ENCODE measurements around the gene DUOX1. TPM values are rescaled to one million over a fixed set of nuclear protein-coding genes. Genes with fewer than 3 reads are reported as not detected.

Gene DUOX1
- total RNA-seq, 2 donors from 2014 or later: 0.34 to 0.95 TPM

DNA sequence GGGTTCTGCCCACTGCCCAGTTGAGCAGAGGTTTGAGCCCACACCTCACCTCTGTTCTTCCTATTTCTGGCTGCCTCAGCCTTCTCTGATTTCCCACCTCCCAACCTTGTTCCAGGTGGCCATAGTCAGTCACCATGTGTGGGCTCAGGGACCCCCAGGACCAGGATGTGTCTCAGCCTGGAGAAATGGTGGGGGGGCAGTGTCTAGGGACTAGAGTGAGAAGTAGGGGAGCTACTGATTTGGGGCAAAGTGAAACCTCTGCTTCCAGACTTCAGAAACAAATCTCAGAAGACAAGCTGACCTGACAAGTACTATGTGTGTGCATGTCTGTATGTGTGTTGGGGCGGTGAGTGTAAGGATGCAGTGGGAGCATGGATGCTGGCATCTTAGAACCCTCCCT, 35.1 kb downstream of the DUOX1 start:
- H3K9me3 Mint-ChIP-seq: no peaks in the 10 kb centered on the region
- ATAC-seq (replicated peaks in 1 of 2) (no peak), DNase-seq (no peak)
- no peaks in the 10 kb centered on the region for H3K27me3 Mint-ChIP-seq (ENCODE audit: low read depth)
- peaks cover 17% of the 10 kb centered on the region for H3K4me1 Mint-ChIP-seq (ENCODE audit: low read depth)
- peak overlapping the region; percentile 3 to 78 for H3K4me3 Mint-ChIP-seq
- no peaks in the 10 kb centered on the region for H3K36me3 Mint-ChIP-seq (ENCODE audit: insufficient read depth in 2 of 2)
- H3K27ac Mint-ChIP-seq: no peak overlapping the region

DNA sequence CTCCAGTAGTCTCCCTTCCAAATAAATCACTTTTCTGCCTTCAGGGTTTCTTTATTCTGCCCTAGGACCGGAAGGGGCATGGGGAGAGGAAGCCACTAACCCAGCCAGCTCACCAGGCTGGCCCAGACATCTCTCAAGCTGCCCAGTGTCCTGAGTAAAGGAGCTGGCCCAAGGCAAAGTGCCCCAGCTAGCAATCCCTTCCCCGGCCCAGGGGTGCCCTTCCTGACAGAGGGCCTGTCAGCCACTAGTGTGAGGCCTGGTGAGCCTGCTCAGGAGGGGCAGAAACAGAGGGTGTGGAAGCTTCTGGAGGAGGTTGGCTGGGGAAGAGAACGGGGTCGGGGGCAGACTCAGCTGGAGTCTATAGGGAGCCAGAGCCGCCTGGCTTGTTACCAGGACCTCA, 35.7 kb downstream of the DUOX1 start:
- Mint-ChIP-seq H3K27ac (peak overlapping the region; percentile 82), H3K36me3 (ENCODE audit: insufficient read depth in 2 of 2) (no peaks in the 10 kb centered on the region), H3K4me3 (peak overlapping the region; percentile 78 to 84), H3K9me3 (no peaks in the 10 kb centered on the region), H3K4me1 (ENCODE audit: low read depth) (peaks cover 17% of the 10 kb centered on the region), H3K27me3 (ENCODE audit: low read depth) (no peaks in the 10 kb centered on the region)
- ATAC-seq (replicated peaks in 1 of 2) (no peak), DNase-seq (no peak)

DNA sequence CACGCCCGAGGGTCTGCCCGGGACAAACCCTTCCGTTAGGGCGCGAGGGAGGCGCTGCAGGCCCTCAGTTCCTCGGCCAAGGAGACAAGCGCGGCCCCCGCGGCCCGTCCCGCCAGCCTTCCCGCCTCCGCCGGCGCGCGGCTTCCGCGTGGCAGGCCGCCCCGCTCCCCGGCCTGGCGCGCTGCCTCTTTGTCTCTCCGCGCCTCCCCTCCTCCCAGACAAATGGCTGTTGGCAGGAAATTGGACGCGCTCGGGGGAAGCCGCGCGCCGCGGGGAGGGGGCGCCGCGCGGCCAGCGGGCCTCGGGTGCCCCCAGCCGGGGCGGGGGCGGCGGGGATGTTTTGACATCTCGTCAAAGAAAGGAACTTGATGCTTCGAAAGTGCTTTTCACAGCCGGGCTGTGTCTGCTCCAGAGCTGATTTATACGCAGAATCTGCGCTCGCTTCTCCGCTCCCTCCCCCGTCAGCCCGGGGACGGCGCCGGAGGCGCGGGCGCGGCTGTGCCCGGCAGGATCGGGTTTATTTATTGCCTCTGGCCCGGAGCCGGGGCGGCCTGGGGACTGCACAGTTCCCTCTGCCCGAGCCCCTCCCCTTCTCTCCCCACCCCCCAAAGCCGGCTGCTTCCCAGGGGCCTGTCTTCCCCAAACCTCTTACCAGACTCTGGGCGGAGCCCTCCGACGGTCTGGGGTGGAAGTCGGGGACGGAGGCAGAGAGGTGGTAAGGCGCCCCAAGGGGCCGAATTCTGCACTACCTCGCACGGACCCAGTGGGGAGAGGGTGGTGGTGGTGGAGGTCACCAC, 37.2 kb downstream of the DUOX1 start:
- Mint-ChIP-seq H3K36me3 (ENCODE audit: insufficient read depth in 2 of 2) (no peaks in the 10 kb centered on the region), H3K4me1 (ENCODE audit: low read depth) (peaks cover 17% of the 10 kb centered on the region), H3K27ac (peak overlapping the region; percentile 46), H3K4me3 (peak overlapping the region; percentile 75 to 84), H3K9me3 (no peaks in the 10 kb centered on the region), H3K27me3 (ENCODE audit: low read depth) (no peaks in the 10 kb centered on the region)
- DNase-seq (peak; percentile 88 to 90), ATAC-seq (replicated peaks in 1 of 2) (peak; percentile 94 to 95)

DNA sequence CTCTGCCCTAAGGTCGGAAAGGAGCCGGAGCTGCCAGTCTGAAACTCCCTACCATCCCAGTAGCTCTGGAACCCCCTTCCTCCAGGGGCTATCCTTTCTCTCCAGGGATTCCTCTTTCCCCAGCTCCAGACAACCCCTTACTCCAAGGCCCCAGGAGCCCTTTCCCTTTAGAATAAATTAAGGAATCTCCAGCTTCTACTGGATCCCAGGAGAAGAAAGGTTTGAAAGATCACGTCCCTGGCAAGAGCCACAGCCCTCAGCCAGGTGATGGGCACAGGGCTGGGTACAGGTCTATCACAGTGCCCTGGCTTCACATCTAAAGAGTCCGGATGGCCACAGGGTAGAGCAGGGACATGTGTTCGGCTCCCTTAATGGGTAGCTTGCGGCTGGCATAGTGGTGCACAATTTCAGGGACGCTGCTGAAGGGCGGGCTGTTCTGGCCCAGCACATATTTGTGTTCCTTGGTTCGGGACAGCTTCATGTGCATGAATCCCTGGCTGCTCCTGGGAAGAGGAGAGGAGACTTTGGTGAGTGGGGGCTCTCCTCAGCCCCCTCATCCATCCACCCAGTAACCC, 37.9 kb downstream of the DUOX1 start:
- no peak for DNase-seq
- Mint-ChIP-seq H3K36me3 (ENCODE audit: insufficient read depth in 2 of 2) (no peaks in the 10 kb centered on the region), H3K27me3 (ENCODE audit: low read depth) (no peaks in the 10 kb centered on the region), H3K27ac (peak overlapping the region; percentile 46), H3K9me3 (no peaks in the 10 kb centered on the region), H3K4me1 (ENCODE audit: low read depth) (peaks cover 17% of the 10 kb centered on the region), H3K4me3 (peak overlapping the region; percentile 71 to 75)
- ATAC-seq (replicated peaks in 1 of 2): no peak

DNA sequence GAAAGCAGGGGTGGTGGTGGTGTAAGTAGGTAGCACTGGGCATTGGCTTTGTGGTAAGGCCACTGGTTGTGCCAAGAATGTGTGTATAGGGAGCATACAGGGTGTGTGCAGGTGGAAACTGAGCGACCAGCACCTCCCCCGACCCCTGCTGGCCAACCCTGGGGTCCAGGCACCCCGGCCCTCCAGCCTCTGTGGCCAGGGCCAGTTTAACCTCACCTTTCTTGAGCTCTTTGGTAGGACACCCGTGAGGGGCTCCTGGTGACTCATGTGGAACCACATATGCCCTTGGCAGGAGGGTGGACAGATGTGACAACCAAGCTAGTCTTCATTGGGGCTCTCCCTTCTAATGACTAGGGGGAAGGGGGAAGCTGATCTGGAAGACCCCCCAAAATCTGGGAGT, 38.5 kb downstream of the DUOX1 start:
- Mint-ChIP-seq H3K9me3 (no peaks in the 10 kb centered on the region), H3K27me3 (ENCODE audit: low read depth) (no peaks in the 10 kb centered on the region), H3K27ac (no peak overlapping the region), H3K36me3 (ENCODE audit: insufficient read depth in 2 of 2) (no peaks in the 10 kb centered on the region), H3K4me3 (no peak overlapping the region), H3K4me1 (ENCODE audit: low read depth) (peaks cover 12% of the 10 kb centered on the region)
- ATAC-seq (replicated peaks in 1 of 2): no peak
- no peak for DNase-seq

DNA sequence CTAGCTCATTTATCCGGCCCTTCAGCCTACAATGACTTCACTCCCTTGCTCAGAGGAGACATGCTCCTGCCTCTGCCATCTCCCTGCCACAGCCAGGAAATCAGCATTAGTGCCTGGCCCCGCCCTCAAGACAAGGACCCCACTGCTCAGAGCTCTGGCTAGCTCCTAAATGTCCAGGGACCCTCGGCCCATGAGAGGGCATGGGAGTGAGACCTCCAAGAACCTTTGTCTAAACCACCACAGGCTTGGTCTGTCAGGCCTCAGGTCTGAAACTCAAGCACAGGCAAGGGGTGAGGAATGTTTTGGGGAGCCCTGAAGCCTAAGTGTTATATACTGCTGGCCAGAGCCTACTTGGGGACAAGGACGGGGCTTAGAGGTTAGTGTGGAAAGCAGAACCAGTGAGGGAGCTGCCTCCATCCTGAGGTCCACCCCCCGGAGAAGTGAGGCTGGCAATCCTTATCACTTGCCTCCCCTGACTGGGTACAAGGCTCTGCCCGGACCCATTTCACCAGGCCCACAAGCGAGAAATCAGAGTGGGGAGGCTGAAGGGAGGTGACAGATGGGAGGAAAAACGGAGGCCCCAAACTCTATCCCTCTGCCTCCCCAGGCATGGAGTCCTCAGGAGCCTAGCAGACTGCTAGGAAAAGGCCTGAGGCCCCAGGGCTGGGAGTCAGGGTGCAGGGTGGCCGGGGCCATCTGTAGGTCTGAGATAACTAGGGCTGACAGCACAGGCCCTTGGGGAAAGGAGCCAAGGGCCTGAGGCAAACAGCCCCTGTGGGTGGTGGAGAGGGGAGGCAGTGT, 39.2 kb downstream of the DUOX1 start:
- H3K27ac Mint-ChIP-seq: no peak overlapping the region
- no peak for DNase-seq

DNA sequence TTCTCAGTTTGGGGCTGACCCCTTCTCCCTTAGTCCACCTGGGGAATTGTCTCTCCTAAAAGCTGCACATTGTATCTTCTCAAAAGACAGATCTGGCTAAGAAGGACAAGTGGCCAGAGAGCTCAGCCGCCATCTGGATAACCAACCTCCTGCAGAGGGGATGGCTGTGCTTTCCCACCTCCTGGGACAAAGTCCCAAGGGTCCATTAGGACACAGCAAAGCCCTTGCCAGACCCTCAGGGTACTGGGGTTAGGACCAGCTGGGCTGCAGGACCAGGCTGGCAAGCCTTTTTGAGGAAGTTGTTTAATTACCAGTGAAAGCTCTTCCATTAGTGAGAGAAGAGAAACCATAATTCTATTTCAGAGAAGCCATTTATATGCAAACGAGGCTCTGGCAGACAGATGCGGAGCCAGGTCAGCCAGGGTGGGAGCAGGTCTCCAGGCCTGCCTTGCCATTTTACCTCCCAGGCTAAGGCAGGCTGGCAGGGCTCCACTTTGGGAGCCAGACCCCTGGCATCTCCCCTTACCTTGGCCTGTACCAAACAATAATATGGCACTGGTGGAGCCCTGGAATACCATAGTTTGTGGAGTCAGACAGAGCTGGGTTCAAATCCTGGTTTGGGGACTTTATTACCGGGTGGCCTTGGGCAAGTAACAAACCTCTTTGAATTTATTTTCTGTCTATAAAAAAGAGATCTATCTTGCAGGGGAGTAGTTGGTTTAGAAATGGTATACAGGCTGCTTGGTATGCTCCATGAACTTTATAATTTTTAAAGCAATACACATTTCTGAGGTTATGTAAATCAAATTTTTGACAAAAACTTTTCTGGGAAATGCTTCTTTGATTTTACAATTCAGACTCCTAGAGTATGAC, 40.0 kb downstream of the DUOX1 start:
- no peak overlapping the region for H3K4me3 Mint-ChIP-seq
- no peak for ATAC-seq (replicated peaks in 1 of 2)
- DNase-seq: no peak
- no peak overlapping the region for H3K27ac Mint-ChIP-seq
- H3K27me3 Mint-ChIP-seq (ENCODE audit: low read depth): no peaks in the 10 kb centered on the region
- peaks cover 12% of the 10 kb centered on the region for H3K4me1 Mint-ChIP-seq (ENCODE audit: low read depth)
- H3K9me3 Mint-ChIP-seq: no peaks in the 10 kb centered on the region
- no peaks in the 10 kb centered on the region for H3K36me3 Mint-ChIP-seq (ENCODE audit: insufficient read depth in 2 of 2)

More for the DNA sequence above, 39.2 kb downstream of the DUOX1 start:
- no peak overlapping the region for H3K4me3 Mint-ChIP-seq
- ATAC-seq (replicated peaks in 1 of 2): no peak
- no peaks in the 10 kb centered on the region for H3K9me3 Mint-ChIP-seq
- H3K4me1 Mint-ChIP-seq (ENCODE audit: low read depth): peaks cover 12% of the 10 kb centered on the region
- H3K36me3 Mint-ChIP-seq (ENCODE audit: insufficient read depth in 2 of 2): no peaks in the 10 kb centered on the region
- no peaks in the 10 kb centered on the region for H3K27me3 Mint-ChIP-seq (ENCODE audit: low read depth)

DNA sequence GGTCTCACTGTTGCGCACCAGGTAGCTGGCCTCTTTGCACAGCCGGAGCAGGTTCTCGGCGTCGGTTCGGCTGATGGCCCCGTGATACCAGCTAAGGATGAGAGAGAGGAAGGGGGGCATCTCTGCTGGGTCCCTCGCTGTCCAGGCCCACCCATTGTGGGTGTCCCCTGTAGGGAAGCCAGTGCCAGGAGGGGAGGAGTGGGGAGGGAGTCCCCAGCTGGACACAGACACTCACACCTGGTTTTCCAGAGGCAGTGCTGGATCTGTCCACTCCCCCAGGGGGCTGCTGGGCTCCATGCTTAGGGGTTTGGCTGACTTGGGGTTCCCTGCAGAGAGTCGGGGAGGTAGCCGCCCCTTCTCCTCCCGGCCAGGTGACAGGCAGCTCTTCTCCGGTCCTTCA, 42.1 kb downstream of the DUOX1 start:
- Mint-ChIP-seq H3K9me3 (no peaks in the 10 kb centered on the region), H3K27me3 (ENCODE audit: low read depth) (no peaks in the 10 kb centered on the region), H3K4me1 (ENCODE audit: low read depth) (no peaks in the 10 kb centered on the region), H3K27ac (no peak overlapping the region), H3K4me3 (no peak overlapping the region), H3K36me3 (ENCODE audit: insufficient read depth in 2 of 2) (no peaks in the 10 kb centered on the region)
- DNase-seq (no peak), ATAC-seq (replicated peaks in 1 of 2) (no peak)

DNA sequence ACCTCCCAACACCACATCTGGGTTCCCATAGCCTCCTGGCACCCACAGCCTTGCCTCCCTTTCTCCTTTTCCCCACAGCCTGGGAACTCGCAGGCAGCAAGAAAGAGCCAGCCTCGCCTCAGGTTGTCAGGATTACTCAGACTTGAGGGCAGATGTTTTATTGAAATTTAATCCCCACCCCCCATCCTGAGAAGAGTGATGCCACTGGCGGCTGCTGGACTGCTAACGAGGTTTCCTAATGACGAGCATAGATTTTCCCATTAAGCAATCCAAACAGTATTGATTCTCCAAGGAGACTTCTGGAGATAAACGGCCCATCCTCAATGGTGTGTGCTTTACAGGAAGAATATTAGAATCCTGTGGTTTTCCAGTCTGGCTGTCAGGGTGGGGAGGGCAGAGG, 44.3 kb downstream of the DUOX1 start:
- no peaks in the 10 kb centered on the region for H3K9me3 Mint-ChIP-seq
- H3K4me3 Mint-ChIP-seq: no peak overlapping the region
- H3K36me3 Mint-ChIP-seq (ENCODE audit: insufficient read depth in 2 of 2): peaks cover 0 to 2% of the 10 kb centered on the region in 2 donors
- no peak for DNase-seq
- no peaks in the 10 kb centered on the region for H3K4me1 Mint-ChIP-seq (ENCODE audit: low read depth)
- ATAC-seq (replicated peaks in 1 of 2): no peak
- H3K27me3 Mint-ChIP-seq (ENCODE audit: low read depth): no peaks in the 10 kb centered on the region
- no peak overlapping the region for H3K27ac Mint-ChIP-seq

DNA sequence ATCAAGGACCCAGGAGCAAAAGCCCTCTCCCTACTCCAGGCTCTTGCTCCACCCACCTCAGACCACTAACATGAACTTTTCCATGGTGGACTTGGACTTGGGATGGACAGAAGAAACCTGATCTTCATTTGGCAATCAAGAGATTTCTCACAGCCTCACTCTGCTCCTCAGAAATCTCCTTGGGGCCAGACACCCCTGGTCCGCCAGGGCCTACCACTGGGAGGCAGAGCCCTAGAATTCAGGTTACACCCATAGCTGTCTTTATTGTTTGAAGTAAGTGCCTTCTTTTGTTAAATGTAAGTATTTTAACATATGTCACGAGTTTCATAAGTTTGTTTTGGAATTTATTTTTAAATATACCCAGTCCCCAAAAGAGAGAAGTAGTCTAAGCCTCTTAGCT, 44.8 kb downstream of the DUOX1 start:
- no peaks in the 10 kb centered on the region for H3K9me3 Mint-ChIP-seq
- H3K27me3 Mint-ChIP-seq (ENCODE audit: low read depth): no peaks in the 10 kb centered on the region
- H3K27ac Mint-ChIP-seq: no peak overlapping the region
- peaks cover 0 to 2% of the 10 kb centered on the region in 2 donors for H3K36me3 Mint-ChIP-seq (ENCODE audit: insufficient read depth in 2 of 2)
- no peak overlapping the region for H3K4me3 Mint-ChIP-seq
- no peak for DNase-seq
- no peak for ATAC-seq (replicated peaks in 1 of 2)
- no peaks in the 10 kb centered on the region for H3K4me1 Mint-ChIP-seq (ENCODE audit: low read depth)

DNA sequence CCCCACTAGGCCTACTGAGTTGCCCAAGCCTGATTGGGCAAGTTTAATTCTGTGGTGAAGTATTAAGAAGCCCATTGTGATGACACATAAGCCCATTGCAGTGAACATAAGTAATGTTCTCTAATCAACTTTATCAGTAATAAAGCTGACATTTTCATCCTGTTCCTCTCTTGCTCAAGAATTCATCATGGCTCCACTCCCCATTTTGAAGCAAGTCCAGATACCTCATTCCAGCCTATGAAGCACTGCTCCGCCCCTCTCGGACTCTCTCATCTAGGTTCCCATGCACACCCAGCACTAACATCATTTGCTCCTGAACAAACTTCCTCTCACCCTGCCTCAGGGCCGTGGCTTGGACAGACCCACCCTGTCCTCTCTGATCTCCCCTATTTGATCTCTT, 47.5 kb downstream of the DUOX1 start:
- DNase-seq (no peak), ATAC-seq (replicated peaks in 1 of 2) (no peak)
- peaks cover 0 to 2% of the 10 kb centered on the region in 2 donors for H3K36me3 Mint-ChIP-seq (ENCODE audit: insufficient read depth in 2 of 2)
- H3K27ac Mint-ChIP-seq: no peak overlapping the region
- H3K4me3 Mint-ChIP-seq: no peak overlapping the region
- no peaks in the 10 kb centered on the region for H3K27me3 Mint-ChIP-seq (ENCODE audit: low read depth)
- peaks cover 12% of the 10 kb centered on the region for H3K4me1 Mint-ChIP-seq (ENCODE audit: low read depth)
- H3K9me3 Mint-ChIP-seq: no peaks in the 10 kb centered on the region

DNA sequence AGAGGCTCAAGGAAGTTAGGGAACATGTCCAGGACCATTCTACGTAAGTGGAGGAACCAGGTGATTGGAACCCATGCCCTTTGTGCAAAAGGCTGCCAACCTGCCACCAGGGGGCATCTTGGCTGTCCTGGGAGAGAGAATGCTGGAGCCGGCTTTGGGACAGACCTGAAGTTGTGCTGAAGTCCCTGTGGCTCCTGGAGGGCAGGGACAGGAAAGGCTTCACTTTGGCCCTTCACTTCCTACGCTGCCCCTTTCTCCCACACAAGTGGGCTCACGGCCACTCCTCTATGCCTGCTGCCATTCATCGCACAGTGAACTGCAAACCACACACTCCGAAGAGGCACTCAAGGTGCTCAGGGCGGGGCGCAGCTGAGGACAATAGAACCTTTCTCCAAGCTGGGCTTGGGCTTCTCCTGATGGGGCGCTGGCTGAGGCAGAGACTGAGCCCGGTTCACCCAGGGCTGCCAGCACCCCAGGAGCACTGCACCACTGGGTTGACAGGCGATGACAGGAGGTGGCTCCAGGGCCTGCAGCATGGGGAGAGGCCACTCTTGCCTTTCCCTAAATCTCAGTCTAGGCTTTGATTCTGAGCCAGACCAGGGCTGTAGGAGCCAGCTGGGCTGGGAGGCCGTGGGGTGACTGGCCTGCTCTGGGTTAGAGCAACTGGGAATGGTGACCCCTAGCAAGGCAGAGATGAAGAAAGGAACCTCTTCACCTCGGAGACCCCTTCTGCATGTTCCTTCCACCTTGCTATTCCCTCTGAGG, 49.6 kb downstream of the DUOX1 start:
- Mint-ChIP-seq H3K4me1 (ENCODE audit: low read depth) (peaks cover 18% of the 10 kb centered on the region), H3K9me3 (no peaks in the 10 kb centered on the region), H3K36me3 (ENCODE audit: insufficient read depth in 2 of 2) (peaks cover 0 to 2% of the 10 kb centered on the region in 2 donors), H3K27ac (no peak overlapping the region), H3K4me3 (no peak overlapping the region), H3K27me3 (ENCODE audit: low read depth) (no peaks in the 10 kb centered on the region)
- peak; percentile 32 to 39 for ATAC-seq (replicated peaks in 1 of 2)
- DNase-seq: peak; percentile 39 to 49

Measured in activated T-cell treated with anti-CD3 and anti-CD28 coated beads, Interleukin-2, amount 50 U/mL, for 72 hours (primary cell).